Peyer's patch (tissue), 4 donors: ENCODE measurements around the gene DDX39A. TPM values are rescaled to one million over a fixed set of nuclear protein-coding genes. Genes with fewer than 3 reads are reported as not detected.

ENCODE experiments used
- DNase-seq, 3 donors: peaks; one replicate each; pipeline ENCODE4 v3.0.0-alpha.2; 2017 to 2019
- H3K27ac ChIP-seq, 4 donors: fragments of 200-600 bp; sonication (generic); one replicate each; pipeline ENCODE4 v1.5.1; 2016 to 2019
- H3K27me3 ChIP-seq, 2 donors: fragments of 200-600 bp; sonication (generic); one replicate each; pipeline ENCODE4 v1.5.1; 2019
- H3K36me3 ChIP-seq, 3 donors: fragments of 200-600 bp; sonication (generic); one replicate each; pipeline ENCODE4 v1.5.1; 2016 to 2019
- H3K4me1 ChIP-seq, 4 donors: fragments of 200-600 bp; sonication (generic); one replicate each; pipeline ENCODE4 v1.5.1; 2016 to 2019
- H3K4me3 ChIP-seq, 4 donors: fragments of 200-600 bp; sonication (generic); 1 replicate in 3 of 4; 2 replicates in 1 of 4; pipeline ENCODE4 v1.5.1; 2016 to 2019; ENCODE audit warnings: mild to moderate bottlenecking in 1 of 4
- H3K9me3 ChIP-seq, 4 donors: fragments of 200-600 bp; sonication (generic); one replicate each; pipeline ENCODE4 v1.5.1; 2016 to 2019; ENCODE audit warnings: mild to moderate bottlenecking in 1 of 4
- CTCF ChIP-seq, 6 experiments: fragments of 450-650 bp in 4 of 6; fragments of 200-600 bp in 2 of 6; sonication (generic) in 1 of 6; IDR thresholded peaks; one replicate each; pipeline ENCODE4 v1.5.1; 2017 to 2019; ENCODE audit warnings: antibody characterized with exemption in 6 of 6, mild to moderate bottlenecking in 3 of 6, moderate library complexity in 1 of 6
- POLR2A ChIP-seq, 2 donors: fragments of 450-650 bp; IDR thresholded peaks; one replicate each; pipeline ENCODE4 v1.5.1; 2017; ENCODE audit warnings: antibody characterized with exemption in 2 of 2, mild to moderate bottlenecking in 2 of 2, moderate library complexity in 2 of 2
- total RNA-seq, 4 donors: library from RNA; depleted of rRNA; stranded (reverse); fragments of >200 nt; gene quantifications; one replicate each; pipeline ENCODE4 v1.1.0, GENCODE V29; 2016

DDX39A gene
- total RNA-seq, 4 donors from 2014 or later: 52.5 to 283 (median 115) TPM

GRCh38 chr19:14418856-14419105, 360 bp downstream of the DDX39A start:
- H3K4me3 ChIP-seq: peak overlapping the region; percentile 67 to 99 (median 81)
- TF ChIP-seq CTCF (IDR thresholded peaks at IDR 0.05) (no peak), POLR2A (IDR thresholded peaks at IDR 0.05) (no peak)
- H3K27ac ChIP-seq: peak overlapping the region; percentile 86 to 99 (median 92)
- peaks cover 0 to 4% (median 0%) of the 10 kb centered on the region in 3 donors for H3K36me3 ChIP-seq
- no peak for DNase-seq
- no peaks in the 10 kb centered on the region for H3K27me3 ChIP-seq
- peaks cover 5 to 35% (median 14%) of the 10 kb centered on the region in 4 donors for H3K4me1 ChIP-seq
- no peaks in the 10 kb centered on the region for H3K9me3 ChIP-seq

- Histone ChIP-seq H3K27me3 (no peaks in the 10 kb centered on the region), H3K27ac (peak overlapping the region; percentile 67 to 97 (median 86)), H3K9me3 (no peaks in the 10 kb centered on the region), H3K4me1 (peaks cover 5 to 49% (median 14%) of the 10 kb centered on the region in 4 donors), H3K36me3 (peaks cover 0 to 23% (median 0%) of the 10 kb centered on the region in 3 donors), H3K4me3 (peak overlapping the region in 3 of 4 donors; percentile 5 to 72 (median 13))
- TF ChIP-seq CTCF (IDR thresholded peaks at IDR 0.05) (no peak), POLR2A (IDR thresholded peaks at IDR 0.05) (no peak)
- DNase-seq: peak in 2 of 3 donors; percentile 64 to 79
Observed at GRCh38 chr19:14416817-14417231, 2.3 kb downstream of the DDX39A start.

- Histone ChIP-seq H3K4me1 (peaks cover 5 to 49% (median 14%) of the 10 kb centered on the region in 4 donors), H3K9me3 (no peaks in the 10 kb centered on the region), H3K27me3 (no peaks in the 10 kb centered on the region), H3K4me3 (no peak overlapping the region), H3K27ac (peak overlapping the region in 1 of 4 donors; percentile 97), H3K36me3 (peaks cover 0 to 40% (median 0%) of the 10 kb centered on the region in 3 donors)
- DNase-seq: no peak
- TF ChIP-seq CTCF (IDR thresholded peaks at IDR 0.05) (no peak), POLR2A (IDR thresholded peaks at IDR 0.05) (no peak)
Observed at GRCh38 chr19:14414926-14415690, 4.0 kb downstream of the DDX39A start.

GRCh38 chr19:14413693-14414181, 5.4 kb downstream of the DDX39A start:
- no peak for DNase-seq
- Histone ChIP-seq H3K27ac (no peak overlapping the region), H3K27me3 (no peaks in the 10 kb centered on the region), H3K9me3 (no peaks in the 10 kb centered on the region), H3K4me1 (peaks cover 5 to 58% (median 14%) of the 10 kb centered on the region in 4 donors), H3K4me3 (no peak overlapping the region), H3K36me3 (peaks cover 0 to 54% (median 0%) of the 10 kb centered on the region in 3 donors)
- no peak for TF ChIP-seq POLR2A (IDR thresholded peaks at IDR 0.05)
- TF ChIP-seq CTCF (IDR thresholded peaks at IDR 0.05): no peak

GRCh38 chr19:14412996-14413692, 6.0 kb downstream of the DDX39A start:
- Histone ChIP-seq H3K27me3 (no peaks in the 10 kb centered on the region), H3K36me3 (peaks cover 0 to 60% (median 0%) of the 10 kb centered on the region in 3 donors), H3K9me3 (no peaks in the 10 kb centered on the region), H3K4me1 (peaks cover 5 to 64% (median 14%) of the 10 kb centered on the region in 4 donors), H3K4me3 (no peak overlapping the region), H3K27ac (peak overlapping the region in 1 of 4 donors; percentile 31)
- no peak for DNase-seq
- TF ChIP-seq CTCF (IDR thresholded peaks at IDR 0.05): no peak
- no peak for TF ChIP-seq POLR2A (IDR thresholded peaks at IDR 0.05)
